Mucosa of rectum (tissue), 2 donors: Measurements from ENCODE around the gene SUSD4.
A peak's percentile ranks its signal among the peaks of the same experiment; 100 is the strongest.

ENCODE experiments used
- H3K27ac ChIP-seq, 2 donors: one replicate each; pipeline ENCODE4 v1.7.0; 2013; ENCODE audit warnings: inconsistent platforms in 2 of 2, low read depth in 2 of 2, low read length in 2 of 2
- H3K27me3 ChIP-seq, 2 donors: one replicate each; pipeline ENCODE4 v1.7.0; 2013; ENCODE audit warnings: low read length in 2 of 2; ENCODE audit not compliant: control insufficient read depth in 2 of 2, insufficient read depth in 2 of 2
- H3K36me3 ChIP-seq, 2 donors: one replicate each; pipeline ENCODE4 v1.7.0; 2013; ENCODE audit warnings: low read length in 2 of 2; ENCODE audit not compliant: control insufficient read depth in 2 of 2, insufficient read depth in 2 of 2
- H3K4me1 ChIP-seq, 2 donors: one replicate each; pipeline ENCODE4 v1.7.0; 2013; ENCODE audit warnings: low read length in 2 of 2, mild to moderate bottlenecking in 1 of 2; ENCODE audit not compliant: control insufficient read depth in 2 of 2, insufficient read depth in 2 of 2
- H3K4me3 ChIP-seq, 2 donors: one replicate each; pipeline ENCODE4 v1.7.0; 2013; ENCODE audit warnings: low read length in 2 of 2
- H3K9ac ChIP-seq, 2 donors: one replicate each; pipeline ENCODE4 v1.7.0; 2013; ENCODE audit warnings: low read length in 2 of 2, low read depth in 1 of 2, mild to moderate bottlenecking in 1 of 2
- H3K9me3 ChIP-seq, 2 donors: one replicate each; pipeline ENCODE4 v1.7.0; 2013; ENCODE audit warnings: low read length in 2 of 2; ENCODE audit not compliant: control insufficient read depth in 2 of 2
- donor health status: healthy.
- donor health status: Normal muscosa, but diverticular disease.

Gene SUSD4

DNA sequence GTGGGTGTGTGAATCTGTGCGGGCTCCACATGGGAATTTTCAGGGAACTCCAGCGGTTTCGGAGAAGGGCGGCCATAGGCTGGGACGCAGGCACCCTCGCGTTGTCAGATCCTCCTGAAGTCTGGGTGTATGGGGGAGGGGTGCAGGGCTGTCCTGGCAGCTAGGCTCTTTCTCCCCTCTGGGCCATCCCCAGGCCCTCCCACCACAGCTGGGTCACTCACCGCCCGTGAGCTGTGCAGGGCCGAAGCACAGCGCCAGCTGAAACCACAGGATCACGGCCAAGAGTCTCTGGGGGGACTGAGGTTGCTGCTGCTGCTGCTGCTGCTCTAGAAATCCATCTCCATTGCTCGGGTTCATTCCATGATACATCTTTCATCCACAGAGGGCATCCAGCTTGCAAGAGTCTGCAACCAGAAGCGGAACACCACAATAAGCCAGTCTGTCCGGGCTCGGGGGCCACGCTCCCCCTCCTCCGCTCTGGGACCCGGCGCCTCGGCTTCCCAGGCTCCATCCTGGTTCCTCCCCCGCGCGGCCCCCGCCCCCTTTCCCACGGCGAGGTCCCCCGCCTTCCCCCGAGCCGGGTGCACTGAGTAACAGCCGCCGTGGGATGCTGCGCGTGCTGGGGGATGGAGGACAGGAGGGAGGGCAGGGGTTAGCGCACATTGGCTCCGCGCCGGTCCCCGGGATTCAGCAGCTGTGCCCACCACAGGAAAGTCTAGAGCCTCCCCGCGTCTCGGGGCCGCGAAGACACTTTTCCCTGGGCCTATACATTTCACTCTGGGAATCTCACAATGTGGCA is 720 bp downstream of the SUSD4 start:
- peak overlapping the region in 1 of 2 donors; percentile 65 for H3K4me3 ChIP-seq
- H3K27me3 ChIP-seq: peaks cover 24 to 32% of the 10 kb centered on the region in 2 donors

GRCh38 chr1:223358826-223359225 is 5.2 kb downstream of the SUSD4 start:
- peaks cover 11 to 19% of the 10 kb centered on the region in 2 donors for H3K27me3 ChIP-seq

More for the DNA sequence above, 720 bp downstream of the SUSD4 start:
- H3K4me1 ChIP-seq: peaks cover 0 to 6% of the 10 kb centered on the region in 2 donors
- H3K27ac ChIP-seq: no peak overlapping the region
- H3K36me3 ChIP-seq: no peaks in the 10 kb centered on the region
- H3K9ac ChIP-seq: peak overlapping the region in 1 of 2 donors; percentile 28
- H3K9me3 ChIP-seq: no peaks in the 10 kb centered on the region

DNA sequence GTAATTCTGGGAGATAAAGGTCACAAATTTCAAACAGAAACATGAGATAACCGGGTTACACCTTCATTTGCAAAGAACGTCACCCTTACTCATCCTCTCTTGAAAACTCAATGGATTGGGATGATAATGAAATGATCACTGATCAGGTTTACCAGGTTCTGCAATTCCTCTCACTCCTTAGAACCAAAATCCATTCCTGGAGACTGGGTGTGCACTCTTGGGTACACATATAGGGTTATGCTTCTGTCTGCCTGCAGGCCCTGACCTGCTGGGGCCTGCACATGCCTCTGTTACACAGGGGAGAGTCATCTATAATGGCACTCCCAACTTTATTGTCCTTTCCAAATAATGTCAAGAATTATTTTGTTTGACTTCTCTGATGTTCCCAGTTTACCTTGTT is 8.3 kb downstream of the SUSD4 start:
- Histone ChIP-seq H3K27ac (no peak overlapping the region), H3K4me1 (no peaks in the 10 kb centered on the region), H3K27me3 (peaks cover 6 to 7% of the 10 kb centered on the region in 2 donors), H3K4me3 (no peak overlapping the region), H3K9me3 (no peaks in the 10 kb centered on the region), H3K9ac (no peak overlapping the region), H3K36me3 (no peaks in the 10 kb centered on the region)

More at GRCh38 chr1:223358826-223359225, 5.2 kb downstream of the SUSD4 start:
- no peak overlapping the region for H3K4me3 ChIP-seq
- H3K4me1 ChIP-seq: peaks cover 0 to 3% of the 10 kb centered on the region in 2 donors
- H3K9me3 ChIP-seq: no peaks in the 10 kb centered on the region
- H3K9ac ChIP-seq: no peak overlapping the region
- no peaks in the 10 kb centered on the region for H3K36me3 ChIP-seq
- no peak overlapping the region for H3K27ac ChIP-seq

GRCh38 chr1:223353939-223354338 is 10.0 kb downstream of the SUSD4 start:
- H3K4me1 ChIP-seq: no peaks in the 10 kb centered on the region
- no peak overlapping the region for H3K27ac ChIP-seq
- no peaks in the 10 kb centered on the region for H3K36me3 ChIP-seq
- no peak overlapping the region for H3K4me3 ChIP-seq
- H3K27me3 ChIP-seq: peaks cover 6 to 7% of the 10 kb centered on the region in 2 donors
- no peaks in the 10 kb centered on the region for H3K9me3 ChIP-seq
- H3K9ac ChIP-seq: no peak overlapping the region

DNA sequence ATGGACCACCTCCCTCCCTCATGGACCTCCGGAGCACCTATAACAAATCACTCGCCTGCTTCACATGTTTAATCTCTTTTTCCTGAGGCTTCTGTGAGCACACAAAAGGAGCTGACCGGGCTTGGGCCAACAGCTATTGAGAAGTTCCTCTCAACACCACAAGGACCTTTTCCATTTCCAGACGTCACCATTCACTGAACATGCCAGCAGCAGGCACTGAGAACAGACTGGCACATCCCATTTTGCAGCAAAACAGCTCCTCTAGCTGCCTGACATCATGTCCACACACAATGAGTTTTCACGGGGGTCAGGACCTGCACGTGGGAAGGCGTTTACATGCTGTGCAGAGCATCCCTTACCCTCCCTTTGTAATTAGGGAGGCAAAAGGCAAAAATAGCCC is 11.0 kb downstream of the SUSD4 start:
- H3K36me3 ChIP-seq: no peaks in the 10 kb centered on the region
- H3K4me3 ChIP-seq: no peak overlapping the region
- H3K4me1 ChIP-seq: no peaks in the 10 kb centered on the region
- H3K9me3 ChIP-seq: no peaks in the 10 kb centered on the region
- H3K9ac ChIP-seq: no peak overlapping the region
- H3K27ac ChIP-seq: no peak overlapping the region
- H3K27me3 ChIP-seq: peaks cover 6 to 7% of the 10 kb centered on the region in 2 donors

DNA sequence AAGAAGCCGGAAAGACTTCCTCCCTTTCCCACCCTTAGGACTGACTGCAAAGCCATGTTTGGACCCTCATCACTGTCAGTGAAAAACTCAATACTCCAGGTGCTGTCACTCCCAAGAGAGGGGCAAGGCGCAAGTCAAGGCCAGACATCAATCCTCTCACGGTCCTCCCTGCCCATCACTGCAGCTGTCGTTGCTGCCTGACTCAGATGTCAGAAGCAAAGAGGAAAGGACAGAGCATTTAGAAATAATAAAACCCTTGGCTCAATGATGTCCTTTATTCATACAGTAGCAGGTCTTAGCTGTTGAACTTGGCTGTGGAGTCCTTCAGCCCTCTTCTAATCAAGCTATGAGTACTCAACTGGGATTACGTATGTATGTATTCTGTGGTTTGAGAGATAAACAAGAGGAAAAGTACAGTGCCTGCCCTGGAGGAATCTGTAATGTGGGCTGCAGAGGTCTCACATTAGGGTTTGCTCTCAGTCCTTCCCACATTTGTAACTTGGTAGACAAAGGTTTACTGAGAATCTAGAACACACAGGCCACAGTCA is 13.5 kb downstream of the SUSD4 start:
- no peak overlapping the region for H3K4me3 ChIP-seq
- H3K4me1 ChIP-seq: no peaks in the 10 kb centered on the region
- H3K36me3 ChIP-seq: no peaks in the 10 kb centered on the region
- no peak overlapping the region for H3K27ac ChIP-seq
- H3K9me3 ChIP-seq: no peaks in the 10 kb centered on the region
- H3K27me3 ChIP-seq: peaks cover 6 to 7% of the 10 kb centered on the region in 2 donors
- no peak overlapping the region for H3K9ac ChIP-seq

GRCh38 chr1:223349241-223349640 is 14.7 kb downstream of the SUSD4 start:
- no peaks in the 10 kb centered on the region for H3K9me3 ChIP-seq
- no peak overlapping the region for H3K9ac ChIP-seq
- H3K36me3 ChIP-seq: no peaks in the 10 kb centered on the region
- peaks cover 3 to 7% of the 10 kb centered on the region in 2 donors for H3K27me3 ChIP-seq
- H3K4me3 ChIP-seq: no peak overlapping the region
- no peaks in the 10 kb centered on the region for H3K4me1 ChIP-seq
- no peak overlapping the region for H3K27ac ChIP-seq

GRCh38 chr1:223348439-223348838 is 15.5 kb downstream of the SUSD4 start:
- Histone ChIP-seq H3K36me3 (no peaks in the 10 kb centered on the region), H3K9me3 (no peaks in the 10 kb centered on the region), H3K27ac (no peak overlapping the region), H3K9ac (no peak overlapping the region), H3K27me3 (peaks cover 3 to 5% of the 10 kb centered on the region in 2 donors), H3K4me1 (no peaks in the 10 kb centered on the region), H3K4me3 (no peak overlapping the region)

DNA sequence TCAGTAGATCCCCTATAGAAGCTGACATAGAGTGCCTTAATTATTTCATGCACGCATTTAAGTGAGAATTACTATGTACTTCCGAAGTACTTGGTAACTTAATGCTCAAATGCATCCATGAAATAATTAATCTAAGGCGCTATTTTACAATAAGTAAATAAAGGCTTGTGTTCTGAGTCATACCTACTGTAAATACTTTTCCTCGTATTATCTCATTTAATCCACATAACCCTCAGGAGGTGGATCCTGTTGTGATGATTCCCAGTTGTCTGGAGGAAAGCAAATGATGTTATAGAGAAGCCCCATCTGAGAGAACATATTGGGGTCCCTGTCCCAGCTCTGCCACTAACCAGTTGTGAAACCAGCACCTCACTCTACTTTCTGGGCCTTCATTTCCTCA is 16.4 kb downstream of the SUSD4 start:
- Histone ChIP-seq H3K9me3 (no peaks in the 10 kb centered on the region), H3K27ac (no peak overlapping the region), H3K4me1 (no peaks in the 10 kb centered on the region), H3K36me3 (no peaks in the 10 kb centered on the region), H3K9ac (no peak overlapping the region), H3K27me3 (peaks cover 0 to 5% of the 10 kb centered on the region in 2 donors), H3K4me3 (no peak overlapping the region)

- no peak overlapping the region for H3K27ac ChIP-seq
- H3K4me3 ChIP-seq: no peak overlapping the region
- no peaks in the 10 kb centered on the region for H3K36me3 ChIP-seq
- no peaks in the 10 kb centered on the region for H3K9me3 ChIP-seq
- no peaks in the 10 kb centered on the region for H3K4me1 ChIP-seq
- H3K27me3 ChIP-seq: no peaks in the 10 kb centered on the region
- H3K9ac ChIP-seq: no peak overlapping the region
Observed at GRCh38 chr1:223346311-223346710, 17.7 kb downstream of the SUSD4 start.
